ENCODE measurements around the gene GALNT5.
"Not testable (repeated sequence)": the region's sequence is repeated elsewhere in the genome, so short reads cannot be mapped to it uniquely, and the experiment has no call there.

The GALNT5 gene

GRCh38 chr2:157267476-157267875, 10.0 kb downstream of the GALNT5 start:
- H3K36me3 ChIP-seq (ENCODE audit: low read depth) = no peaks in the 10 kb centered on the region
- H3K4me3 ChIP-seq (ENCODE audit: severe bottlenecking) = no peak overlapping the region
- ATAC-seq (ENCODE audit: low read depth) (no peak), DNase-seq (ENCODE audit: low spot score) (no peak)
- H3K27me3 ChIP-seq (ENCODE audit: insufficient read depth, poor library complexity, severe bottlenecking) = no peaks in the 10 kb centered on the region
- TF ChIP-seq CTCF (IDR thresholded peaks at IDR 0.05; ENCODE audit: poor library complexity, severe bottlenecking) = no peak
- no peak overlapping the region for H3K27ac ChIP-seq (ENCODE audit: poor library complexity, severe bottlenecking)
- no peaks in the 10 kb centered on the region for H3K9me3 ChIP-seq (ENCODE audit: severe bottlenecking)
- no peaks in the 10 kb centered on the region for H3K4me1 ChIP-seq (ENCODE audit: insufficient read depth, poor library complexity, severe bottlenecking)

GRCh38 chr2:157269060-157269459, 11.6 kb downstream of the GALNT5 start:
- DNase-seq (ENCODE audit: low spot score) = no peak
- no peak for TF ChIP-seq CTCF (IDR thresholded peaks at IDR 0.05; ENCODE audit: poor library complexity, severe bottlenecking)
- ATAC-seq (ENCODE audit: low read depth) = no peak
- Histone ChIP-seq H3K4me1 (ENCODE audit: insufficient read depth, poor library complexity, severe bottlenecking) (no peaks in the 10 kb centered on the region), H3K27ac (ENCODE audit: poor library complexity, severe bottlenecking) (no peak overlapping the region), H3K9me3 (ENCODE audit: severe bottlenecking) (no peaks in the 10 kb centered on the region), H3K4me3 (ENCODE audit: severe bottlenecking) (no peak overlapping the region), H3K27me3 (ENCODE audit: insufficient read depth, poor library complexity, severe bottlenecking) (no peaks in the 10 kb centered on the region), H3K36me3 (ENCODE audit: low read depth) (no peaks in the 10 kb centered on the region)

GRCh38 chr2:157269922-157270321, 12.4 kb downstream of the GALNT5 start:
- no peaks in the 10 kb centered on the region for H3K9me3 ChIP-seq (ENCODE audit: severe bottlenecking)
- no peaks in the 10 kb centered on the region for H3K36me3 ChIP-seq (ENCODE audit: low read depth)
- DNase-seq (ENCODE audit: low spot score) (no peak), ATAC-seq (ENCODE audit: low read depth) (no peak)
- no peaks in the 10 kb centered on the region for H3K27me3 ChIP-seq (ENCODE audit: insufficient read depth, poor library complexity, severe bottlenecking)
- no peak overlapping the region for H3K4me3 ChIP-seq (ENCODE audit: severe bottlenecking)
- TF ChIP-seq CTCF (IDR thresholded peaks at IDR 0.05; ENCODE audit: poor library complexity, severe bottlenecking) = no peak
- no peaks in the 10 kb centered on the region for H3K4me1 ChIP-seq (ENCODE audit: insufficient read depth, poor library complexity, severe bottlenecking)
- no peak overlapping the region for H3K27ac ChIP-seq (ENCODE audit: poor library complexity, severe bottlenecking)

GRCh38 chr2:157271590-157272203, 14.2 kb downstream of the GALNT5 start:
- Histone ChIP-seq H3K4me1 (ENCODE audit: insufficient read depth, poor library complexity, severe bottlenecking) (no peaks in the 10 kb centered on the region), H3K36me3 (ENCODE audit: low read depth) (no peaks in the 10 kb centered on the region), H3K4me3 (ENCODE audit: severe bottlenecking) (no peak overlapping the region), H3K27me3 (ENCODE audit: insufficient read depth, poor library complexity, severe bottlenecking) (no peaks in the 10 kb centered on the region), H3K27ac (ENCODE audit: poor library complexity, severe bottlenecking) (no peak overlapping the region), H3K9me3 (ENCODE audit: severe bottlenecking) (no peaks in the 10 kb centered on the region)
- ATAC-seq (ENCODE audit: low read depth) = no peak
- no peak for TF ChIP-seq CTCF (IDR thresholded peaks at IDR 0.05; ENCODE audit: poor library complexity, severe bottlenecking)
- no peak for DNase-seq (ENCODE audit: low spot score)

- H3K4me1 ChIP-seq (ENCODE audit: insufficient read depth, poor library complexity, severe bottlenecking); H3K27ac ChIP-seq (ENCODE audit: poor library complexity, severe bottlenecking); H3K36me3 ChIP-seq (ENCODE audit: low read depth); H3K9me3 ChIP-seq (ENCODE audit: severe bottlenecking); ATAC-seq (ENCODE audit: low read depth); DNase-seq (ENCODE audit: low spot score); H3K4me3 ChIP-seq (ENCODE audit: severe bottlenecking); H3K27me3 ChIP-seq (ENCODE audit: insufficient read depth, poor library complexity, severe bottlenecking): not testable (repeated sequence)
Observed at GRCh38 chr2:157279311-157279710, 21.8 kb downstream of the GALNT5 start.

Data from RWPE2 (cell line).